ENCODE data around the gene TFPI.

- no peak for TF ChIP-seq EP300 (IDR thresholded peaks at IDR 0.05; ENCODE audit: low read depth)
- TF ChIP-seq POLR2A (IDR thresholded peaks at IDR 0.05): no peak
Measured at GRCh38 chr2:187593697-187594096, 39.5 kb upstream of the TFPI start.

Measured in transverse colon (tissue), 1 donor.